ENCODE data around the gene SRRM2.

GRCh38 chr16:2798723-2799204, 46.3 kb downstream of the SRRM2 start:
- no peak for TF ChIP-seq EP300 (IDR thresholded peaks at IDR 0.05)
- TF ChIP-seq POLR2A (IDR thresholded peaks at IDR 0.05), result no peak
- no peak for TF ChIP-seq CTCF (IDR thresholded peaks at IDR 0.05)
- no peak for TF ChIP-seq POLR2AphosphoS5 (IDR thresholded peaks at IDR 0.05)

Measured in stomach (tissue), 4 donors.